Hair follicle dermal papilla cell (primary cell): ENCODE data around the gene DMXL2. TPM values are rescaled to one million over a fixed set of nuclear protein-coding genes. Genes with fewer than 3 reads are reported as not detected.

ENCODE experiments used
- total RNA-seq: library from RNA; depleted of rRNA; stranded (reverse); fragments of >200 nt; gene quantifications from 2 replicates; pipeline ENCODE4 v1.2.3, GENCODE V29; 2012

DMXL2 gene, protein sequence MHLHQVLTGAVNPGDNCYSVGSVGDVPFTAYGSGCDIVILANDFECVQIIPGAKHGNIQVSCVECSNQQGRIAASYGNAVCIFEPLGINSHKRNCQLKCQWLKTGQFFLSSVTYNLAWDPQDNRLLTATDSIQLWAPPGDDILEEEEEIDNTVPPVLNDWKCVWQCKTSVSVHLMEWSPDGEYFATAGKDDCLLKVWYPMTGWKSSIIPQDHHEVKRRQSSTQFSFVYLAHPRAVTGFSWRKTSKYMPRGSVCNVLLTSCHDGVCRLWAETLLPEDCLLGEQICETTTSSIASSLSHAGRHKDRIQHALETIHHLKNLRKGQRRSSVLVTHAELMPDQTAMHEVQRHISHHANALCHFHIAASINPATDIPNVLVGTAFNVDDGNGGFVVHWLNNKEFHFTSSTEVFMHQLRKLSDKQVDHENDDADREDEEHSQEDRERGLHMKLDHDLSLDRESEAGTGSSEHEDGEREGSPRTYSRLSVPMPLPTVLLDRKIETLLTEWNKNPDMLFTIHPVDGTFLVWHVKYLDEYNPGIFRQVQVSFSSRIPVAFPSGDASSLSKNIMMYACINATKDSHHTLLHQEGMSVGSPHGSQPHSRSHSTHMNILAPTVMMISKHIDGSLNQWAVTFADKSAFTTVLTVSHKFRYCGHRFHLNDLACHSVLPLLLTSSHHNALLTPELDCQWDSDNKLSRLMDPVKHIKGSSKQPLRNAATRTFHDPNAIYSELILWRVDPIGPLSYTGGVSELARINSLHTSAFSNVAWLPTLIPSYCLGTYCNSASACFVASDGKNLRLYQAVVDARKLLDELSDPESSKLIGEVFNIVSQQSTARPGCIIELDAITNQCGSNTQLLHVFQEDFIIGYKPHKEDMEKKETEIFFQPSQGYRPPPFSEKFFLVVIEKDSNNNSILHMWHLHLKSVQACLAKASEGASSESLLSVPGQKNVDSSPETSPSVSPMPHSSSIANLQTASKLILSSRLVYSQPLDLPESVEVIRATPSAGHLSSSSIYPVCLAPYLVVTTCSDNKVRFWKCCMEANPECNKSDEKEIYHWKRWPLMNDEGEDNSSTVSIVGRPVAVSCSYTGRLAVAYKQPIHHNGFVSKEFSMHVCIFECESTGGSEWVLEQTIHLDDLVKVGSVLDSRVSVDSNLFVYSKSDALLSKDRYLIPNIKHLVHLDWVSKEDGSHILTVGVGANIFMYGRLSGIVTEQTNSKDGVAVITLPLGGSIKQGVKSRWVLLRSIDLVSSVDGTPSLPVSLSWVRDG (N-terminal part only)
- 19.7 and 29.5 TPM in 2 replicates for total RNA-seq

DNA sequence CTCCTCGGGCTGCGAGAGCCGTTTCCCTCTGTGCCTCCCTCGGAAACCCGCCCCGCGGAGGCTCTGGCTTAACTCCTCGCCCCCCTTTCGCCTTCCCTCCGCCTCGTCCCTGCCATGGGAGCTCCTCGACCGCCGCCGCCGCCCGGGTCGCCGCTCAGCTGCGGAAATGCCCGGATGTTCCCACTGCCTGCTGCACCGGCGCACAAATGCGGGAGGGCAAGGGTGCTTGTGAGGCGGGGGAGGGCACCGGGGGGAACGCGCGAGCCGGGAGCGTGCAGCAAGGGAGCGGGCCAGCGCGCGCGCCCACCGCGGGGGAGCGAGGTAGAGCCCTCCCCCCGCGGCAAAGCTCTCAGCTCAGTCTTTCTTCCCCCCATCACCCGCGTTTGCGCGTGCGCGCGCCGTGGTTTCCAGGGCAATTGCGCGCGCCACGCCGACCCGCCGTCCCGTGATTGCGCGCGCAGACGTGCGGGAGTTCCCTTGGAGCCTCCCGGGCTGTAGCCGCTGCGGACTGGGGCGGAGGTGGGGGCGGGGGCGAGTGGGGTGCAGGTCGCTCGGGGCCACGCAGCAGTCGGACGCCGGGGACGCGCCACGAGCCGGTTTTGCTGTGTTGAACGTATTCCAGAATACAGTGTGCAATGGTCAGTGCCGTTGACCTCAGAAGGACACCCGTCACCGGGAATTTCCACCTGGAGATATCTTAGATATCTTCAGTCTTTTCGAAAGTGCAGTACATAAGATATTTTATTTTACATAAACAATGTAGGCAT is at the start of gene DMXL2:
DMXL2 (minus strand) TSS at position 168 of the 767 bp plus-strand sequence. CDS start 226 bp downstream, outside the sequence.

Other genes with a start within 250 kb of the DMXL2 start
- not detected in 2 replicates for gene SCG3, start 58.7 kb upstream of the DMXL2 start, total RNA-seq
- gene LYSMD2, start 114.9 kb upstream of the DMXL2 start, total RNA-seq = 5.4 and 7.5 TPM in 2 replicates
- gene TMOD2, start 128.8 kb upstream of the DMXL2 start, total RNA-seq = 10.4 and 11.0 TPM in 2 replicates
- gene TMOD3, start 206.9 kb upstream of the DMXL2 start, total RNA-seq = 49.4 and 58.9 TPM in 2 replicates